HUES6 (cell line): Measurements from ENCODE around the gene DACT3.
A peak's percentile ranks its signal among the peaks of the same experiment; 100 is the strongest.

Source experiments
- H3K27ac ChIP-seq: 2 replicates; pipeline ENCODE4 v1.7.0; 2013; ENCODE audit warnings: low read depth, mild to moderate bottlenecking, low read length, inconsistent platforms
- H3K27me3 ChIP-seq: 2 replicates; pipeline ENCODE4 v1.6.1; 2013; ENCODE audit warnings: low read length; ENCODE audit not compliant: control insufficient read depth, insufficient read depth
- H3K36me3 ChIP-seq: 2 replicates; pipeline ENCODE4 v1.6.1; 2013; ENCODE audit warnings: low read length; ENCODE audit not compliant: control insufficient read depth, insufficient read depth
- H3K4me1 ChIP-seq: 2 replicates; pipeline ENCODE4 v1.6.1; 2013; ENCODE audit warnings: low read length; ENCODE audit not compliant: control insufficient read depth, insufficient read depth
- H3K4me3 ChIP-seq: 2 replicates; pipeline ENCODE4 v1.5.1; 2013; ENCODE audit warnings: low read depth, low read length
- H3K9ac ChIP-seq: one replicate; pipeline ENCODE4 v1.6.1; 2013; ENCODE audit warnings: mild to moderate bottlenecking, low read length
- H3K9me3 ChIP-seq: 2 replicates; pipeline ENCODE4 v1.6.1; 2013; ENCODE audit warnings: low read depth, low read length; ENCODE audit not compliant: control insufficient read depth, insufficient read depth

Gene DACT3

DNA sequence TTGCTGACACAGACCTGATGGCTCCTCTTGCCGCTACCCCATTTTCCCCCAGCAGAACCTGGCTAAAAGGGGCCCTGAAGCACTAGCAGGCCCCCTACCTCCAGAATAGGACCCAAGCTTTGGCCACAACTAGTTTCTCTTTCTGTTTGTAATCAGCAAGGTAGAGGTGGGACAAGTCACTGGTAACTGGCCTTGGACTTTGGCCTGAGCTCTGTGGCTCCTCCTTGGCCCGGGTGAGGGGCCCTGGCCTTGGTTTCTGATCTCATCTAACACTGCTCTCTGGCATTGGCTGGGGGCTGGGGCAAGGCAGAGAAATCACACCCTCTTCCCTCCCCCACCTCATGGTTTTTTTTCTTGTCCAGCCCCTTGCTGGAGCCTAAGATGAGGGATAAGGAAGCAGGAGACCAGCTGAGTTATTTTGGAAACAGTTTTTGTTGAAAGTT lies 57.8 kb downstream of the DACT3 start:
- peak overlapping the region; percentile 92 for H3K4me3 ChIP-seq
- H3K36me3 ChIP-seq: peaks cover 30% of the 10 kb centered on the region
- H3K9me3 ChIP-seq: no peaks in the 10 kb centered on the region
- H3K9ac ChIP-seq: peak overlapping the region; percentile 55
- H3K27ac ChIP-seq: no peak overlapping the region
- H3K27me3 ChIP-seq: no peaks in the 10 kb centered on the region
- H3K4me1 ChIP-seq: peaks cover 18% of the 10 kb centered on the region

DNA sequence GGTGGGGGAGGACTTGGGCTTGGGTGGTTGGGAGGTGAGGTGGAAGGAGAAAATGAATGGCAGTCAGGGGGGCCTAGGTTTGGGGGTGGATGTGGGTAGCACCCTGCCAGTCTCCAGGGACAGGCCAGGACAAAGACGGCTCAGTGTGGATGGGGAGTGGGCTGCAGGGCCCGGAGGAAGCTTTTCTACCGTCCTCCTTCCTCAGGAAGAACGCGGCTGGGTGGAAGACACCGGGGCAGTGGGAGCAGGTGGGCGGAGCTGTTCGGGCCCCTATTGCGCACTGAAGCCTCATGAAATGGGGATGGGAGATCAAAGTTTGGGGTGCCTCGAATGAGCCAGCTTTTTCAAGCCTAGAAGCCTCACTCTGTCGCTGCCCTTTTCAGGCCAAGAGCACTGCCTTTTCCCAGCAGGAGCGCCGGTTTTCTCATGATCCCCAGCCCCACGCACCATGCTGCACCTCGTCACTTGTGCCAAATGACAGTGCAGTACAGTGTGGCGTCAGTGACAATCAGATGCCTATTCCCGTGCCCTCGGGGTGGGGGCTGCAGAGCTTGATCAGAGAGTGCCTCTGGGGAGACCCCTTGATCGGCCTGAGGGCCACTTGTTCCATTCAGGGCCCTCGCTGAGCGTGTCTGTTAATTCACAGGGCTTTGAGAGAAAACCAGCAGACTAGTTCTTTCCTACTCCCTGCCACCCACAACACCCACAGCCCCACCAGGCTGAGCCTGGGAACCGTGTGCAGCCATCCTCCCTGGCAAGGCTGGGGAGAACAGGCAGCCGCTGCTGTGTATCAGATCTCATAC lies 58.4 kb downstream of the DACT3 start:
- peaks cover 24% of the 10 kb centered on the region for H3K36me3 ChIP-seq
- H3K9me3 ChIP-seq: no peaks in the 10 kb centered on the region
- no peaks in the 10 kb centered on the region for H3K27me3 ChIP-seq
- H3K4me3 ChIP-seq: peak overlapping the region; percentile 92
- H3K9ac ChIP-seq: peak overlapping the region; percentile 55
- no peak overlapping the region for H3K27ac ChIP-seq
- H3K4me1 ChIP-seq: peaks cover 18% of the 10 kb centered on the region

GRCh38 chr19:46601318-46602224 lies 59.4 kb downstream of the DACT3 start, which contains the start of gene CALM3:
TSS of gene CALM3 (plus strand) at chr19:46601330. CDS start at chr19:46601435, 105 bp downstream.
- Histone ChIP-seq H3K27me3 (no peaks in the 10 kb centered on the region), H3K9ac (peak within 1 kb of the TSS; percentile 100), H3K4me3 (peak within 1 kb of the TSS; percentile 92), H3K4me1 (peaks cover 18% of the 10 kb centered on the region), H3K36me3 (peaks cover 14% of the 10 kb centered on the region), H3K27ac (peak within 1 kb of the TSS; percentile 100), H3K9me3 (no peaks in the 10 kb centered on the region)

DNA sequence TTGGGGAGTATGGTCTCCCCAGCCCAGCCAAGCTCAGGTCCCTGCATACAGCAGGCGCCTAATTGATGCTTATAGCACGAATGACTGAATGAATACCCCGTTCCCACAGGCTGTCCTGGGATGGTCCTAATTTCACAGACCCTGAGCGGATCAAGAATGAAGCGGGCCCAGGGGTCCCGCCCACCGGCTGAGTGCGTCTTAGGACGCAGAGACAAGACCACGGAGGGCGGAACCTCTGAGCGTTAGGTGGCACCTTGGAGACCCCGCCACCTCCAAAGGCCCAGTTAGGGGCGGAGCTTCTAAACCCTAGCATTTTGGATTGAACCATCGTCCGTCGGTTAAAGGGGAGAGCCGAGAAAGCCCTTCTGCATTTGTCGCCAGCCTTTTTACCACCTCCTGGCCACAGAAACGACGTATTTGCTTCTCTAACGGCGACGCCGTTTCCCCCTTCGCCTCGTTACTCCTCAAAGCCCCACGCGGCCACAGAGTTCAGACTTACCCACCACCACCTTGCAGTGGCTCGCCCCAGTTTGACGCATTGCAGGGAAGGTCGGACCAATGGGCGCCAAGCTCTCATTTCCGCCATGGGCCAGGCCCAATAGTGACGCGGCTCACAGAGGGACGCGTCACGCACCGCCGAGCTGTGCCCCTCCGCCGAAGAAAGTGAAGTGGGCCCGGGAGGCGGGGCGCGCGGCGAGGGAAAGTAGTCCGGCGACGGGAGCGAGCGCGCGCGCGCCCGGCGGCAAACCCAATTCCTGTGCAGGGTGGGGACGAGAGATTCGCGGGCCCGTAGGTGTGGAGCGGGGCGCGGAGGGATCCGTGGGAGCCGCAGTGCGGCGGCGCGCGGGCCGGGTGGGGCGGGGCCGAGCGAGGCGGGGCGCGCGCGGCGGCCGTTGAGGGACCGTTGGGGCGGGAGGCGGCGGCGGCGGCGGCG lies 60.3 kb downstream of the DACT3 start:
- peak overlapping the region; percentile 100 for H3K9ac ChIP-seq
- no peaks in the 10 kb centered on the region for H3K9me3 ChIP-seq
- peaks cover 18% of the 10 kb centered on the region for H3K4me1 ChIP-seq
- no peaks in the 10 kb centered on the region for H3K27me3 ChIP-seq
- H3K27ac ChIP-seq: peak overlapping the region; percentile 100
- H3K36me3 ChIP-seq: peaks cover 4% of the 10 kb centered on the region
- H3K4me3 ChIP-seq: peak overlapping the region; percentile 92

GRCh38 chr19:46599716-46600373 lies 61.1 kb downstream of the DACT3 start:
- H3K4me3 ChIP-seq: peak overlapping the region; percentile 92
- no peaks in the 10 kb centered on the region for H3K27me3 ChIP-seq
- H3K4me1 ChIP-seq: peaks cover 18% of the 10 kb centered on the region
- H3K9me3 ChIP-seq: no peaks in the 10 kb centered on the region
- H3K36me3 ChIP-seq: no peaks in the 10 kb centered on the region
- no peak overlapping the region for H3K9ac ChIP-seq
- H3K27ac ChIP-seq: no peak overlapping the region; the same call in 1 of the 2 replicates

DNA sequence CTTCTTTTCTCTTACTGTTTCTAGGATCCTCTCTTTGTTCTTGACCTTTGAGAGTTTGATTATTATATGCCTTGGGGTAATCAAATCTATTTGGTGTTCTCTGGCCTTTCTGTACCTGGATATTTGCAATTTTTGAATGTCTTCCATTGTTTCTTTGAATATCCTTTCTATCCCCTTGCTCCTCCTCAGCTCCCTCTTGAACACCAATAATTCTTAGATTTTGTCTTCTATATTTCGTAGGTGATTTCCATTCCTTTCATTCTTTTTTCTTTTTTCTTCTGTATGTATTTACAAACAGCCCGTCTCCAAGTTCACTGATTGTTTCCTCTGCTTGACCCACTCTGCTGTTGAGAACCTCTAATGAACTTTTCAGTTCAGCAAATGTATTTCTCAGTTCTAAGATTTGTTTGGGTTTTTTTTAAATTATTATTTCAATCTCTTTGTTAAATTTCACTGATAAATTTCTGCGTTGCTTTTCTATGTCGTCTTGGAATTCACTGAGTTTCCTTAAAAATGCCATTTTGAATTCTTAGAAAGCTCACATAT lies 62.5 kb downstream of the DACT3 start:
- Histone ChIP-seq H3K4me1 (peaks cover 12% of the 10 kb centered on the region), H3K27me3 (no peaks in the 10 kb centered on the region), H3K9ac (no peak overlapping the region), H3K27ac (no peak overlapping the region), H3K36me3 (no peaks in the 10 kb centered on the region), H3K9me3 (no peaks in the 10 kb centered on the region), H3K4me3 (no peak overlapping the region)
